ENCODE data around the gene PDCD2.

DNA sequence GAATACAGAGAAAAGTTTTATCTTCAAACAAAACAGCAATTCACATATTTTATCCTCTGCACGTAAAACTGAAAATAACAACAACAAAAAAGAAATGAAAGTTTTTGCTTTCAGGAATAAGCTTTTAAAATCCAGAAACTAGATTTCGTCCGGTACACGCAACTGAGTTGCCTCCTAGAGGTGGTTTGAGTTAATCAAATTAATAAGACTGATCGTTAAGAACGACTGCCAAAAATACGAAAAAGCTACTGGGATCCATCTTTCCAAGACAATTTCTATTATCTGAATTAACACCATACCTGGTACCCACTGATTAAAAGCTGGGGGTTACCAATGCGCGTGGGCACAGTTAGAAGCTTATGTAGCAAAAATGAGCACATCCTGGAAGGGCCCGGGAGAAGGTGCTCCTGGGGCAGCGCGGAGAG lies 669 bp downstream of the PDCD2 start:
- TF ChIP-seq, protein P1, sequence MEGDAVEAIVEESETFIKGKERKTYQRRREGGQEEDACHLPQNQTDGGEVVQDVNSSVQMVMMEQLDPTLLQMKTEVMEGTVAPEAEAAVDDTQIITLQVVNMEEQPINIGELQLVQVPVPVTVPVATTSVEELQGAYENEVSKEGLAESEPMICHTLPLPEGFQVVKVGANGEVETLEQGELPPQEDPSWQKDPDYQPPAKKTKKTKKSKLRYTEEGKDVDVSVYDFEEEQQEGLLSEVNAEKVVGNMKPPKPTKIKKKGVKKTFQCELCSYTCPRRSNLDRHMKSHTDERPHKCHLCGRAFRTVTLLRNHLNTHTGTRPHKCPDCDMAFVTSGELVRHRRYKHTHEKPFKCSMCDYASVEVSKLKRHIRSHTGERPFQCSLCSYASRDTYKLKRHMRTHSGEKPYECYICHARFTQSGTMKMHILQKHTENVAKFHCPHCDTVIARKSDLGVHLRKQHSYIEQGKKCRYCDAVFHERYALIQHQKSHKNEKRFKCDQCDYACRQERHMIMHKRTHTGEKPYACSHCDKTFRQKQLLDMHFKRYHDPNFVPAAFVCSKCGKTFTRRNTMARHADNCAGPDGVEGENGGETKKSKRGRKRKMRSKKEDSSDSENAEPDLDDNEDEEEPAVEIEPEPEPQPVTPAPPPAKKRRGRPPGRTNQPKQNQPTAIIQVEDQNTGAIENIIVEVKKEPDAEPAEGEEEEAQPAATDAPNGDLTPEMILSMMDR (IDR thresholded peaks at IDR 0.05), result no peak
- TF ChIP-seq POLR2A (IDR thresholded peaks at IDR 0.05), result no peak

All from uterus (tissue), 2 donors.